ENCODE measurements around the gene SND1.

SND1 gene

GRCh38 chr7:127840226-127840951 is 188.4 kb downstream of the SND1 start:
- DNase-seq, result no peak

DNA sequence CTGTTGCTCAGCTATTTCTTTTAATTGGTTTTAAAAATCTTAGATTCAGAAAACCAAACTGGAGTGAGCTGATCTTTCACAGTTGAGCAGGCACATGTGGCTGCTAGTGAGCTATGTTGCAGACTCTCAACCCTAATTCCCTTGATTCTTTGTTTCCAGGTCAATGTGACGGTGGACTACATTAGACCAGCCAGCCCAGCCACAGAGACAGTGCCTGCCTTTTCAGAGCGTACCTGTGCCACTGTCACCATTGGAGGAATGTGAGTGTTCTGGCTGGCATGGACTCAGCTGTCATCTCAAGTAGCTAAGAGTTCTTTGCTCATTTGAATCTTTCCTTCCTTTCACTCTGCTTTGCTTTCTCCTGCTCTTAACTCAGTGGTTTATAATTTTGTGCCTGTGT is 192.2 kb downstream of the SND1 start:
- peak; percentile 18 for DNase-seq

DNA sequence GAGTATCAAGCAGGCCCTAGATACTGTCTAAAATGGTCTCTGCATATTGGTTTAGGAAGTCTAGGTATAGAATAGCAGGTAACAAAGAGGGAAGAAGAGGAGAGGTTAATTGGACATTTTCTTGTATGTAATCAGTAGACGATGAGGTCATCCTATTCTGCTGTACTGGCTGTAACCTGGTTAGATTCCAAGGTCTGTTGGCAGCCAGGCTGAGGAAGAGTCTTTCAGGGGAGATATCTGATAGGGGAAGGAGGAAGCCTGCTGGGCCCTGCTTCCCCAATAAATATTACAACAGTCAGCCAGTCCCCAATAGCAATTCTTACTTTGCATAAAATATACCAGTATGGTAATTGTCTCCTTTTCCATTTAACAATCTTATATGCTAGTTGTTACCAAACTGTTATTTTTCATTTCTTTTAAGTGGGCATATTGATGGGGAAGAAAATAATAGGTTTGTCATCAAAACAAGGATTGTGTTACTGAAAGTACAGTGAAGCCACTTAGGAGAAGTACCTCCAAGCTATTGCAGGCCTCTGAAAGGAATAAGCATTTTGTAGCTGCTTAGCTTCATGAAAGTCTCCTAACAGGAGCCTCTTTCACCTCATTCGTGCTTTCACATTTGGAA is 192.8 kb downstream of the SND1 start:
- peak; percentile 52 for DNase-seq

DNA sequence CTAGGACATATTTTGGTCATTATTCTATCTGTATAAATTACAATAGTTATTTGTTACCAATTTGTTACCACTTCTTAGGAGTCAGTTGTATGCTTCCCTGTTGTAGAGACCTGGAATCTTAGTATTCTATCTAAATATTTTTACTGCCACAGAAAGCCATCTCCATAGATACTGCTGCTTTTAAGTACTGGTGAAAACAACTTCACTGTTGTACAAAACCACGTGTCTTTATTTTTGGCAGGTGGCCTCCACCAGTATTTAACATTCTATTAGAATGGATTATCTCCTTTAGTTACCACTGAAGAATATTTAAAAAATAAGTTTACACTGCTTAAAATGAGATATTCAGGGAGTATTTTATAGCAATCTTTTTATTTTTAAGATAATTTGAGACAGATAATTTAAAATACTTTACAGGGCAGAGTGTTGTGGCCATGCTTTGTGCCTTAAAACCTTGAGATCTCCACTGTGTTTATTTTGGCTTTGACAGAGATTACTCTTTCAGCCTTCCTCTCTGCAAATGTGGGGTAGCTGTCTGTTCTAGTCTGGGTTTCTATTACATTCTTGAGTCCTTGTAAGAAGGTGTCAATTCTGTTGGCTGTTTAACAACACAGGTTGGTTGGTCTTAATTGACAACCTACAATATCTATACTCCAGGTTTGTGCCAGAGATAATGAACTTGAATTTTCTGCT is 193.7 kb downstream of the SND1 start:
- DNase-seq, result peak; percentile 15

GRCh38 chr7:127847641-127848040 is 195.6 kb downstream of the SND1 start:
- no peak for DNase-seq

GRCh38 chr7:127848241-127848640 is 196.2 kb downstream of the SND1 start:
- no peak for DNase-seq

DNA sequence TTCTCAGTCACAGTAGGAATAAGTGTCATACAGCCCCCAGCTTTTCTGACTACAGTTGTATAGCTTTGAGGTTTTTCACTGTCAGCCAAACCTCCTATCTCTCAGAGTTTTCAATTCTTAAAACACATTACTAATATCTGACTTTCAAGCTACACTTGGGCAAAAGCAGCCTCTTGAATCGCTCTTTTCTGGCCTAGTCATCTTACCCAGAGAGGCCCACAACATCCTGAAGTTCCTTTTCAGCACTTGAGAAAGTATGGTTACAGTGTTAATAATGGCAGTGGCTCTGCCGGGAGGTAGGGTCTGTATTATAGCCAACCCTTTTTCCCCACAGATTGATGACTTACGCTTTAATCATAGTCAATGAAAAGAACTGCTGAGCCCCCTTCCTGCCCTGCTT is 198.2 kb downstream of the SND1 start:
- DNase-seq, result no peak

DNA sequence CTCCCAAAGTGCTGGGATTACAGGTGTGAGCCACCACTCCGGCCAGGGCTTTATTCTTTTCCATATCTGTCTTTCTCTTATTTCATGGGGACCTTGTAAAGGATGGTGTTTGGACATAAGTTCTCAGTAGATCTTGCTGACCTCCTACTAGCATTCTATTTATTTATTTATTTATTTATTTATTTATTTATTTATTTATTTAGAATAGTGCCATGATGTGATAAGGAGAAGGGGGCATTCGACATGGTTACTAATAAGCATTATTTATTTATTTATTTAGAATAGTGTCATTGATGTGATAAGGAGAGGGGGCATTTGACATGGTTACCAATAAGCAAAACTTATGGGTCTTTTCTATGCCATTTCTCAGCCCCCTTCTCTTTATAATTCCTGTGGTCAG is 202.4 kb downstream of the SND1 start:
- DNase-seq, result no peak

DNA sequence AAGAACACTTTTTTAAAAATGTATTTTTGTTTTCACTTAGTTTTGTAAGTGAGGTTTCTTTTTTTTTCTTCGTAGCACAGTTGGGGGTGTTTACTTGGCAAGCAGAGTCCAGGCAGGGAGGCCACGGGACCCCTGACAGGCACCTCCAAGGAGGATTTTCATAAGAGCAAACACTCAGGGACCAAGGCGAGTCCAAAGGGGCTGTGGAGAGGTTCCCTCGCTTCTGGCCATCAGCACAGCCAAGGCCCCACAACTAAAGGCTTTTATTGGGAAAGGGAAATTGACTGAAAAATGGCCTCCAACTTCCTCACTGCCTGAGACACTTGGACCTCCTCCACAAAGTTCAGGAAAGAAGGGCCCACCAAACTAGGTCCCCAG is 205.5 kb downstream of the SND1 start:
- DNase-seq, result no peak

DNA sequence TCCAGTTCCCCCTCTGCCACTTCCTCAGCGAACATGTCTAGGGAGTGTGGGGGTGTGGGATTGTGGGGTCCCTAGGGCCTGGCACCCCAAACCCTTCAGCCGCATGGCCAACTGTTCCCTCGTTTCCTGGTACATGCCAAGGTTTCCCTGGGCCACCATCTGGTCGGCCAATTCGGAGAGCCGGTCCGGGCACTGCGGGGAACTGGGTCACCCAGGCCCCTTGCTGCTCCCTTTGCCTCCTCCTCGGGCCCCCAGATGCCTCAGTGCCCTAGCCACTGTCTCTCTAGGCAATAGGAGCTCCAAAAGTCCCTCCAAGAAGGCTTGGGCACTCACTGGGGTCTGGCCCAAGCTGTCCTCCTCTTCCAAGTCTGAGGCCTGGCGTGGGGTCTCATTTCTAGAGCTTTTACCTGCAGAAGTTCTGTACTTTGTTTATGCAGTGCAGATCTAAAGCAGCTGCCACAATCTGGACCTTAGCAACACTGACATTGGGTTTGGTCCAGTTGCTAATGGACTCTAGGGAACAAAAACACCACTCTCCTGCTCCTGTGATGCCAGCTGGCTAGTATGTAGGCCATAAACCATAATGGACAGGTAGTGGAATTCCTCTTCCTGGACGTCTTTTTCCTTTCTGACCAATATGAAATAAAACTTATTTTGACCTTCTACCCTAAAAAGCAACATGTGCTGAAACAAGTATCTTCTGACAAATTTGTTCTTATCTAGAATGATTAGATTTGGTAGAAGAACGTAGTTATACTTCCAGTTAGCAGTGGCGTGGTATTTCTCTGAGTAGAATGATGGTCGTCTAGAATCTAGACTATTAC is 206.3 kb downstream of the SND1 start:
- DNase-seq, result no peak

DNA sequence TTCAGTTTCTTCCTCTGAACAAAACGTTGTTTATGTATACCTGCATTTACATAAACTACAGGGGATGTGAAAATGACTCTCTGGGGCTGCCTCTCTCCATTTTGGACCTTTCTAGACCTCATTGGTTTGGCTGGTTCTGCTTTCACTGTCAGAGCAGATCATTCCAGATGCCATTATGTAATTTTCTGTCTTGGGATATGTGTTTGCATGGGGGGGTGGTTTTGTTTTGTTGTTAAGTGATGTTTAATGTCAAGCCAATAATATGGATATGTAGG is 206.9 kb downstream of the SND1 start:
- no peak for DNase-seq

DNA sequence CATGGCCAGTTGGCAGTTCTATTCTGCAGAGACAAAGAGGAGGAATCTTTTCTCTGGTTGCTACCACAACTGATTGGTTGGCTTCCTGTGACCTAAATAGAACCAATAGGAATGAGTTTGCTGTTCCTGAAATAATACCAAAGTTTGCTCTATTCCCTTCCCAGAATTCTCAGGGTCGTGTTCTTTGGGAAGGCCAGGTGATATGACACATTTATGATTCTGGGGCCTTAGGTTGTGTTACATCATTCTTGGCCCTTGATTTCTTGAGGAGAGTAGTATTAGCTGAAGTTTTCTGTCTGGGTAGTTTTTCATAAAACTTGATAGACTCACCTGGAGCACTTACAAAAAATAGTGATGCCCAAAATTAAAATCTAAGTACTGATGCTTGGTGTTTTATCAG is 207.3 kb downstream of the SND1 start:
- DNase-seq, result no peak

- DNase-seq, result no peak
Observed at GRCh38 chr7:127862525-127862924, 210.5 kb downstream of the SND1 start.

DNA sequence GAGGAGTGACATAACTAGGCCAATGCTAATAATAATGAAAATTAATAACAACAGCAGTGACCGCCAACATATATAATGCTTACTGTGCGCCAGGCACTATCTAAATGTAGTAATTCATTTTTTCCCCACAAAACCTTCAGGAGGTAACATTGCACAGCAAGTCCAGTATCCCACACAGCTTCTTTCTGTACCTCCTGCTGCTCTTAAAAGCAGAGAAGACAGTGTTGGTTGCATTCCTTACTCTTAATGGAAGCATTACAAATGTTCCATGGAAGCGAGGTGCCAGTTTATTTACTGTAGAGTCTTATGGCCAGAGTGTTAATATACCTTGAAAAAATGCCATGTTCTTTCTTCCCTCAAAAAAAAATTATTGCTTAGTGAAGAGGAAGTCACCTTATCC is 211.1 kb downstream of the SND1 start:
- no peak for DNase-seq

DNA sequence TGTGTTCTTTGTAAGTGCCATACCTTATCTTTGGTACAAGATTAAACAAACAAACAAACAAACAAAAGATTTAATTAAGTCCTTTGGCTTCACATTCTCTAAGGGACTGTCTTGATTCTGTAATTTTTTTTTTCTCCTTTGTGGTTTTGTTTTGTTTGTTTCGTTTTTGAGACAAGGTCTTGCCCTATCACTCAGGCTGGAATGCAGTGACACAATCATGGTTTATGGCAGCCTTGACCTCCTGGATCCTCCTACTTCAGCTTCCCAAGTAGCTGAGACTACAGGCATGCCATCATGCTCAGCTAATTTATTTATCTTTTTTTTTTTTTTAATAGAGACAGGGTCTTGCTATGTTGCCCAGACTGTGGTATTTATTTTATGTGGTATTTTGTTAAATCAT is 213.5 kb downstream of the SND1 start:
- no peak for DNase-seq

DNA sequence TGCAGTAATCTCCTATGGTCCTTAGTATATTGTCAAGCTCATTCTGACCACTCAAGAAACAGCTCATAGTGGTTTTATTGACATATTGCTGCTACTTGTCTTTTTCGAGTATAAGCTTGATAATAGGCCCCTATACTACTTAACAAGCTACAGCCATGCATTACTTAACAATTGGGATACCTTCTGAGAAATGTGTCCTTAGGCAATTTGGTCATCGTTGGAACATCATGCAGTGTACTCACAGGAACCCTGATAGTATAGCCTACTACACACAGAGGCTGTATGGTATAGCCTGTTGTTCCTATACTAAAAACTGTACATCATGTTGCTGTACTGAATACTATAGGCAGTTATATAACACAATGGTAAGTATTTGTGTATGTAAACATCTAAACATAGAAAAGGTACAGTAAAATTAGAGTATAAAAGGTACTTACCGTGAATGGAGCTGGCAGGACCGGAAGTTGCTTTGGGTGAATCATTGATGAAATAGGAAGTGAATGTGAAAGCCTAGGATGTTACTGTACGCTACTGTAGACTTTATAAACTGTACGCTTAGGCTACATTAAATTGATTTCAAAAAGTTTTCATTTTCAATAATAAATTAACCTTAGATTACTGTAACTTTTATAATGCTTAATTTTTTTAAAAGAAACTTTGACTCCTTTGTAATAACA is 218.4 kb downstream of the SND1 start:
- no peak for DNase-seq

- no peak for DNase-seq
Observed at GRCh38 chr7:127871226-127871625, 219.2 kb downstream of the SND1 start.

- no peak for DNase-seq
Observed at GRCh38 chr7:127872122-127872521, 220.1 kb downstream of the SND1 start.

DNA sequence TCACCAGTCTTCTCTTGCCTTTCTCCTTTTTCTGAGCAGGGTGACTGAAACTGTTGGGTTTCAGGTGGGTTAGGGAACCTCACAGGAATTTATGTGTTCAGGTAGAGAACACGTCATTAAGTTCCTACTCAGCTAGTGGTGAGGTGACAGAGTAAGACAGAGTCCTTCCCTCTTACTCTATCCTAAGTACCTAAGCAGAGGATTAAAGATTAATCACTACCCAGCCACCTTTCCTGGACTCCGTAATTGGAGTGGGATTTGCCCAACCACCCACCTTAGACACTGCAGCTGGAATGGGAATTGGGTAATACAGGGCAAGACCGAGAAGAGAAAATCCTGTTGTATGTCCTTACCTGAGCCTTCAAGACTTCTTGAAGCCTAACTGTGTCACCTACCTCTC is 221.2 kb downstream of the SND1 start:
- DNase-seq, result no peak

DNA sequence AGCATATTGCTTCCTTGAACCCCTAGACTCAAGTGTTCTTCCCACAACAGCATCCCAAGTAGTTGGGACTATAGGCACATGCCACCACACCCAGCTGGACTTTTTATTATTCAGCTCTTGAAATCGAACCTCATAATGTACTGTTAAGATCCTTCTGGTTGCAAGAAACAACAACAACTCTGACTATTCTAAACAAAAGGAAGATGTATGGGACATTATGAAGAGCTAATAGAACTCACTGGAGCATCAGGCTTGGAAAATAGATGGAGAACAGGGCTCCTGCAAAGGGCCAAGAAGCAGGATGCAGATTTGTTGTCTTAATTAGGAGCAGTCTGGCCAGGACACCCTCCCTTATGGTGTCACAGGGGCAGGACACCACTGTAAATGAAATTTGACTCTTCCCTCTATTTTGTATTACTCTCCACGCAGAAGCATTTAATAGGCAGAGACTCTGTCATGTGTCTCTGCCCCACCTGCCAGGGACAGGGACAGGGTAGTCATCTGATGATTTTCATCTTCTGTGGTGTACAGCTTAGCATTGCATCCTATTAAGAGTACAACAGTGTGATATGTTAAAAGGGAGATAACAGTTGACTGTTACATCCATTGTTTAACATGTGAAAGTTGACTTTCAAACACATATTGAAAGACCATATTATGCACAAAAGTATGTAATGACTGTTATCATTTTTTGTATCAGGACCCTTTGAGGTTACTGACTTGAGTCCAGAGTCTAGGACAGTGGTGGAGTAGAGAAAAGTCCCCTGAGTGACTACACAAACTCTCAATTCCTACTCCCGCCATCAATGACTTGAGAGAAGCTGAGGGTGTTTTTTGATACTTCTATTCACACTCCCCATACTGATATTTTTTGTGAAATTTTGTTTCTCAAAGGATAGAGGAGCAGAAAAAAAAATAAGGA is 222.0 kb downstream of the SND1 start:
- DNase-seq, result no peak

DNA sequence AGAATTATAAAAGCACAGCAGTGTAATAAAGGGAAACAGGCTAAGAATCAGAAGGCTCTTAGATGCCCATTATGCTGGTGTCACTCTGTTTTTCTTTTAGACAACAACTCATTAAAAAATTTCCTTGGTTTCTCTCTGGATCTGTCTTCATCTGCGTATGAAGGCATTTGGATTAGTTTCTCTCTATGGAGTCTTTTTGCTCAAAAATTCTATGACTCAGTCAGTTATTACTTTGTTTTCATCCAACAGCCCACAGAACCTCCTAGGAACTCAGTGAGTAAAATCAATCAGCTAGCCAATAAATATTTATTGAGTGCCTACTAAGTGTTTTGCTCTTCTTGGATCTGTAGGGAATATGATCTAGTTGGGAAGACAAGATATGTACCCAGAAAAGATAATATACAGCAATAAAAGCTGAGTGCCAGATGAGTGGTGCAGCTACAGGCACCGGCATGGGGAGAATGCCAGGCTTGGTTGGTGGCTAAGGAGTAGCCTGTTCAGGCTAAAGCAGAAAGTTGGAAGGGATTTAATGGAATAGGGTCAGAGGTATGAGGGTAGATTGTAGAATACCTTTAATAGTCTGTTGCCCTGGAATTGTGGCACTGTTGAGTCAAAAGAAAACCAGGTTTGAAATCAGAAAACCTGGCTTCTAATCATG is 223.1 kb downstream of the SND1 start:
- no peak for DNase-seq

GRCh38 chr7:127876393-127876792 is 224.4 kb downstream of the SND1 start:
- DNase-seq, result no peak
